HG03354 (cell line): ENCODE results near the gene NRG3.
"Not testable (repeated sequence)": the region's sequence is repeated elsewhere in the genome, so short reads cannot be mapped to it uniquely, and the experiment has no call there.

Experiments
- ATAC-seq: cut with Tn5 transposase; IDR thresholded peaks from one replicate; pipeline ENCODE4 v1.9.1; 2021; ENCODE audit warnings: mild to moderate bottlenecking; ENCODE audit not compliant: unreplicated experiment, poor library complexity, severe bottlenecking

NRG3 gene

DNA sequence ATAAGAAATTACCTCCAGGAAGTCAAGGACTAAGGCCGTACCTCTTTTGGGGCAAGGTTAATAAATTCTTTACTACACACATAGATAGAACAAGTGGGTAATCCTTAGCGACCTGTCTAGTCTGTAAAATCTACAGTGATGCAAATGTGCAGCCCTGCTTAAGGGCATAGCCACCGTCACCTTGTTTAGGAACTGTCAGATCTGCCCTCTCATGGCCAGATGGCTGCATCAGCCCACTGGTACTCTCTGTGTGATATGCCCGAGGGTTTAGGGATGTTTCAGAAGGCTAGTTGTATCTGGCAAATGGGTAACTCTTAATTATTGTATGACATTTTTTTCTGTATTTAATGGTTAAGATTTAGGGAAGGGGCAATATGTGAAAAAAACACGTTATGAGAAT lies 74.3 kb downstream of the NRG3 start:
- ATAC-seq: no peak

DNA sequence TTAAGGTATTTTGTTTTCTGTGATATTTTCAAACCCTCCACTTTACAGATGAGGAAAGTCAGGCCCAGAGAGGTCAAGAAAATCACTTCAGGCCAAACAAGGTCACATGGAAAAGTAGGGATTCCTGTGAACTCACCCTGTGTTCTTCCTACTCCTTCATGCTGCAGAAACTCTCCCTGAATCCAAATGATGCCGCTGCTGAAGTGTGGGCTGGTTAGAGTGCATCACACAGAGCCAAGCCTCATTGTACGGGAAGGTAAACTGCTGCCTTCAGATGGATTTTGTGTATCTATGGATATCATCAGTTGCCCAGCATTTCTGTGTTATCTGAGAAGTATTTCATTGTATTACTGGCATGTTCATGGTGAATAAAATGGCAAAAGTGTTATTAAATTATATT lies 75.4 kb downstream of the NRG3 start:
- ATAC-seq: no peak

DNA sequence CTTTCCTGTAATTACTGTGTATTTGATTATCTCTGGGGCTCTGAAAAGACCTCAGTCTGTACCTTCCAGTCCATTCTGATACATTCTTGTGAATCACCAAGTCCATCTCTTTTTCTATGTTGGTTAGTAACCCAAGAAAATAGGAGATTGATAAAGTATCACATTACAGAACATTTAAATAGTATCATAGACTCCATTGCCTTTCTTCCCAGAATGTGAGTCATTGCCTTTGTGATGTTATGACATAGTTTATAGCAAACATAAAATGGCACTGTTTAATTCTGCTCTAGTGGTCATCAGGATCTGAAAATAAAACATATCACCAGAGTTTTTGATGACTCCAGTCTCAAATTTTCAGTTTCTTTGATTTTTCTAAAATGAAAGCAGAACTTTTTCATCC lies 78.4 kb downstream of the NRG3 start:
- ATAC-seq: no peak

DNA sequence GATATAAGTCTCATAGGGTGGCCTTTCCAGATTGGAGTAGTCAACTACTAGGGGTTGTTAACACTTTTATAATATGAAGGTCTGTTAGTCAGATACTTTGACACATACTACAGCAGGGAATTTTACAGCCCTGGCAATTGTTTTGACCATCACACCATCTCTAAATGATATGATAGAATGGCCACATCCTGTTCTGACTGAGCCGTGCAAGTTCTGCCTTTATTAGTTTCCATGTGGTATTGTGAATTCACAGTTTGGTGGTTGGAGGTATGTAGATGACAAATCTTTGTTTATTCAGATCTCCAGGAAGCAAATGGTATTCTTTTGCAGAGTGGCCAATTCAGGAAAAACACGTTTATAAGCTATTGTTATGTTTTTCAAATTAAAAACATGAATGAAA lies 83.0 kb downstream of the NRG3 start:
- ATAC-seq: no peak

DNA sequence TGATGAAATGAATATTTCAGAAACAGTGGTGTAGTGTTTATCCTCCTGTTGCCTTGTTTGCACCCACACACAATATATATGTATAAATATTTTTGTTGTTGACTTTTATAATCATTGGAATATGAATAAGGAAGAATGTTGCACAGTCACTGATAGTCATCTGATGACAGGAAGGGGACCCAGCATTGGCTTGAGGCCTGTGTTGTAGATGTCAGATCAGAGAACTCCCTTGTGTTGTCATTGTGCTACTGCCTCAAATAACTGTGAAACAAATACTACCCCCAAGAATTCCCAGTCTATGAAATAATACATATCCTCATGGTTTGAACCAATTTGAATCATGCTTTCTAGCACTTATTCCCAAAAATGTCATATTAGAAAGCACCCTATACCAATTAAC lies 84.0 kb downstream of the NRG3 start:
- ATAC-seq: no peak

DNA sequence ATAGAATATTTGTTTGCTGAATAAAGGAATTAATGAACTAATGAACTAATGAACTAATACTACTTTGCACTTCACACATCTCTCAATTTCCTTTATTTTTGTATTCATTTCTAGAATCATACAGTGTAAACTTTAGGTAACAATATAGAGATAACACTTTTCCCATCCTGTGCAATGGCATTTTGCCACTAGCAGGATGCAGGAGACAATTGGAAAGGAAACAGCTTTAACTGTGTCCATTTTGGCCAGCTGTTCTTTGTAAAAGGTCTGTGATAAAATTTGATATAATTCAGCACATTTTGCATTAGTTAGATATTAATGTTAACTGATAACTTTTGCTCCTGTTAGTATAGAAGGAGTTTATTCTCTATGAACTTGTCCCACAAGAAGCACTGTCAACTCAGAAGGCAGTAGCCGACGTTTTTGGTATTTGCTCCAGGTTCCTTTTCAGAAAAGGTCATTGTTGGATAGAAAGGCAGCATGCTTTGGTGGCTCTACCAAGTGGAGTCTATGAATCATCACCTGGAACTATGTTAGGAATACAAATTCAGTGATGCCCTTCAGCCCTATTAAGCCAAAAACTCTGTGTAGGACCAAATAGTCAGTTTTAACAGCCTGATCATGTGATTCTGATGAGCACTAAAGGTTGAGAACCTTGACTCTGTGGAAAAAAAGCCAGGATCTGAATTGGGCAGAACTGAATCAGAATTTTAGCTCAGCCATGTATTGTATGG lies 86.6 kb downstream of the NRG3 start:
- no peak for ATAC-seq

DNA sequence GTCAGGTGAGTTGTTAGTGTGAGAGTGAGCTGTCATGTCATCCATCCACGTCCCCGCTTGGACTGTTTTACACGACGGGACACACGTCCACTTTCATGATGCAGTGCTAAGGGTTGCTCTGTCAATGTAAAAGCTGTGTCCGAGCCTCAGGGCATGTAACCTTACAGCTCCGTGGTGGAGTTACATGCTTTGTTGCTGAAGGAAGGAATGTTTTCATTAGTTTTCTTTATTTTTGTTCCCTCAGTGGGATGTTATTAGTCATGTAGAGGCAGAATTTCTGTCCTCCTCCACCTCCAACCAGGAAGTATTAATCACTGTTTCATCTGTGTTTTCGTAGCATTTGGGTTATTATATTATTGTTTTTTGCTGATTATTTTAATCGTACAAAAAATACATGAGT lies 88.6 kb downstream of the NRG3 start:
- ATAC-seq: no peak

GRCh38 chr10:81967716-81968115 lies 92.7 kb downstream of the NRG3 start:
- no peak for ATAC-seq

- ATAC-seq: no peak
Observed at GRCh38 chr10:81969136-81969535, 94.1 kb downstream of the NRG3 start.

DNA sequence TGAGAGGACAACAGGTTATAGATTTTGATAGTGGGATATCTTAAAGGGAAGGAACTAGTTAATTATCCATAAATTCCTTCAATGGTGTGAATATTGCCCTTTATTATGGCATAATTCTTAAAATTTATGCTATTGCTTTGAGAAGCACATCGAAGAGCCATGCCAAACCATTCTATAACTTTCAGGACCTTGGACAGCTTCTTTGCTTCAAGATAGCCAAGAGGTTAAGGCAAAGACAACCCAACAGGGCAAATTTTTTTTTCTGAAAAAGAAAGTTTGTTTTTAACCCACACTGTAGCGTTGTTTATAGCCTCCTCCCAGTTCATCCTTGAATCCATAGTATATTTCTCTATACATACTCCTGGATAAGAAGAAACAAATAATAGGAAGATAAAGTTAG lies 103.2 kb downstream of the NRG3 start:
- ATAC-seq: no peak

GRCh38 chr10:81981724-81982123 lies 106.7 kb downstream of the NRG3 start:
- ATAC-seq: no peak

GRCh38 chr10:81984428-81984827 lies 109.4 kb downstream of the NRG3 start:
- ATAC-seq: no peak

DNA sequence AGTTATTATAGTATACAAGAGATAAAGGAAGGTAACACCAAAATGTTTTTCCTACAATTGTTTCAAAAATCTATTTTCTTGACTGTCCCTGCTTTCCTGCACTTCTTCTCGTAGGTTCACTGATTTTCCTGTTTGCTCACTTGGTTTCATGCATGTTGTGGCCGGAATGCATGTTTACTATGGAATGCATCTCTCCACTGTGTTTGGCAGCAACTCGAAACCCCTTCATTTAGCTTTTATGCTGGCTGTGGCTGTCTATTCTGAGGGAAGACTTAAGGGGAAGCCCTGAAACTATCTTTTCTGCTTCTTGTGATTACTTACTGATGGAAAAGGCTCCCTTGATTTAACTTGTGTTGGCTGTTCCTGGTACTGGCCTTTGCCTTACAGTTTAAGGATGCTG lies 120.3 kb downstream of the NRG3 start:
- no peak for ATAC-seq

- no peak for ATAC-seq
Observed at GRCh38 chr10:81996927-81997326, 121.9 kb downstream of the NRG3 start.

- no peak for ATAC-seq
Observed at GRCh38 chr10:82020999-82021398, 146.0 kb downstream of the NRG3 start.

GRCh38 chr10:82027711-82028110 lies 152.7 kb downstream of the NRG3 start:
- ATAC-seq: no peak

DNA sequence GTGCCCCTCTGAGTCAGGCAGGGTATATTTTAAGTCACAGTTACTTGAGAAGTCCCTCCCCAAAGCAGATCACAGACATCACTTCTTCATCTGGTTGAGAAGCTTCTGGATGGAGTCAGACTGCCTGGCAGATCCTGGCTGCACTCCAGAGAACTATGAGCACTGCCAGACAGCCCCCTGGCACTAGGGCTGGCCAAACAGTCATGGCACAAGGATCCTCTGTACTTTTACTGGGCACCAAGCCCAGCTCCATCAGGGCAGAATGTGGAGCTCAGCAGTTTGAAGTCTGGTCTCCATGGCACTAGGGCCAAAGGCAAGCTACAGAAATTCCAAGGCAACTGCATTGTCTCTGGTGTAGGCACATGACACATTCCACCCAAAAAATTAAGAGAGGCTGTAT lies 162.1 kb downstream of the NRG3 start:
- ATAC-seq: no peak

- ATAC-seq: no peak
Observed at GRCh38 chr10:82038587-82038986, 163.6 kb downstream of the NRG3 start.

GRCh38 chr10:82040336-82040735 lies 165.3 kb downstream of the NRG3 start:
- no peak for ATAC-seq

GRCh38 chr10:82041018-82041417 lies 166.0 kb downstream of the NRG3 start:
- no peak for ATAC-seq

DNA sequence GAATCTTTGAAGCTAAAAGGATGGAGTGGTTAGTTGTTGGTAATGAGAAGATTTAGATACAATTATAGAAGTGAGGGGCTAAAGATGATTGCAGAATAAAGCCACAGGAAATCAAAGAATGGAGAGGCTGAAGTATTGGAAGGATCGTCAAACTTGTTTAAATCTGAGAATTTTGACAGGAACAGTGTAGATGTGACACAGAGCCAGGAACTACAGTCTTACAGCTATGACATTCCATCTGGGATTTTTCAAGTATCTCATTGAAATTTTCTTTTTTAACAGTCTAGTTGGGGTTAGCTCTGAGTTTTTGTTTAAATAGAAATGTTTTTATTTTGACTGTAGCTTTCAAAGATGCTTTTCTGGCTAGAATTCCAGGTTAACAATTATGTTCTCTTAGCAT lies 181.4 kb downstream of the NRG3 start:
- ATAC-seq: no peak

DNA sequence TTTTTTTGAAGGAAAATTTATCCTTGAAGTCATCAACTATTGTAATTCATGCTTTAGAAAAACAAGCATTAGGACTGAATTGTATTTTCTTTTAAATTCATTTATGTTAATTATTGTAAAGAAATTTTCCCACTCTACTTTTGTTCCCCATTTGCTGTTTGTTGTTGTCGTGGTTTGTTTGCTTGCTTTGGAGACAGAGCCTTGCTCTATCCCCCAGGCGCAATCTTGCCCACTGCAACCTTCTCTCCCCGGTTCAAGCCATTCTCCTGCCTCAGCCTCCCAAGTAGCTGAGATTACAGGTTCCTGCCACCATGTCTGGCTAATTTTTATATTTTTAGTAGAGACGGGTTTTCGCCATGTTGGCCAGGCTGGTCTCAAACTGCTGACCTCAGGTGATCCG lies 192.2 kb downstream of the NRG3 start:
- not testable (repeated sequence) for ATAC-seq
